WERI-Rb-1 (cell line): ENCODE measurements around the gene PARVB.

Experiments
- DNase-seq: peaks from one replicate; pipeline ENCODE4 v3.0.0-alpha.2; 2020
- H3K27ac ChIP-seq: fragments of 250-450 bp; sonication (Bioruptor Pico); 2 replicates; pipeline ENCODE4 v1.5.1; 2020; ENCODE audit warnings: mild to moderate bottlenecking, moderate library complexity
- H3K27me3 ChIP-seq: fragments of 250-450 bp; sonication (Bioruptor Pico); 2 replicates; pipeline ENCODE4 v1.5.1; 2021; ENCODE audit warnings: mild to moderate bottlenecking, low read depth, moderate library complexity; ENCODE audit not compliant: insufficient read depth, severe bottlenecking
- H3K36me3 ChIP-seq: fragments of 250-450 bp; sonication (Bioruptor Pico); 2 replicates; pipeline ENCODE4 v1.5.1; 2020; ENCODE audit warnings: mild to moderate bottlenecking, moderate library complexity
- H3K4me3 ChIP-seq: 2 replicates; pipeline ENCODE4 v1.5.1; 2011; ENCODE audit warnings: low read depth, mild to moderate bottlenecking, control low read depth, low read length
- H3K9me3 ChIP-seq: fragments of 250-450 bp; sonication (Bioruptor Pico); 2 replicates; pipeline ENCODE4 v1.5.1; 2021; ENCODE audit warnings: mild to moderate bottlenecking, moderate library complexity; ENCODE audit not compliant: severe bottlenecking
- CTCF ChIP-seq: IDR thresholded peaks from 2 replicates; pipeline ENCODE4 v1.5.1; 2011; ENCODE audit warnings: low read depth, mild to moderate bottlenecking, control low read depth, inconsistent platforms, low read length

Gene PARVB

DNA sequence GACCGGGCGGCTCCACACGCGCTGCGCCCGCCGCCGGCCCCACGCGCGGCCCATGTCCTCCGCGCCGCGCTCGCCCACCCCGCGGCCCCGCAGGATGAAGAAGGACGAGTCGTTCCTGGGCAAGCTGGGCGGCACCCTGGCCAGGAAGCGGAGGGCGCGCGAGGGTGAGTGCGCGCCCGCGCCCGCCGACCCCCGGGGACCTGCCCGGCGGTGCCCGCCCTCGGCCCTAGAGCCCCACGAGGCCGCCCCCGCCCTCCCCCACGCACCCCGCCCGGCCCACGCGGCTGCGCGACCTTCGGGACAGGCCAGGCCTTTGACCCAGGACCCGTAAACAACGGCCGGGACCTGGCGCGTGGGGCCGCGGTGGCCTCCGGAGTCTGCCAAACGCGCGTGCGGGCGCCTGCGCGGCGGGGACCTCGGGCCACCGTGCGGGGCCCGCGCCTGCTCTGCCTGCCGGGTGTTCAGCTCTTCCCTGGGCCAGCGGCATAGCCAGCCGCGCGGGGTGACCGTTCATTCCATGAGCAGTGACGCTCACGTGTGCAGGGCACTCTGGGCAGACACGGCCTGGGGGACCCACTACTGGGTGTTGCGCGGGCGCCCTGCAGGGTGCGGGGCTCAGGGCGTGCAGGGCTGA is at the start of gene PARVB:
TSS of gene PARVB (plus strand) at position 15 of the 634 bp plus-strand sequence. CDS start at position 53, 38 bp downstream.
- H3K27me3 ChIP-seq = no peaks in the 10 kb centered on the region
- no peaks in the 10 kb centered on the region for H3K9me3 ChIP-seq
- DNase-seq = no peak
- no peaks in the 10 kb centered on the region for H3K36me3 ChIP-seq
- H3K27ac ChIP-seq = no peak within 1 kb of the TSS
- H3K4me3 ChIP-seq = no peak within 1 kb of the TSS
- TF ChIP-seq CTCF = no peak

DNA sequence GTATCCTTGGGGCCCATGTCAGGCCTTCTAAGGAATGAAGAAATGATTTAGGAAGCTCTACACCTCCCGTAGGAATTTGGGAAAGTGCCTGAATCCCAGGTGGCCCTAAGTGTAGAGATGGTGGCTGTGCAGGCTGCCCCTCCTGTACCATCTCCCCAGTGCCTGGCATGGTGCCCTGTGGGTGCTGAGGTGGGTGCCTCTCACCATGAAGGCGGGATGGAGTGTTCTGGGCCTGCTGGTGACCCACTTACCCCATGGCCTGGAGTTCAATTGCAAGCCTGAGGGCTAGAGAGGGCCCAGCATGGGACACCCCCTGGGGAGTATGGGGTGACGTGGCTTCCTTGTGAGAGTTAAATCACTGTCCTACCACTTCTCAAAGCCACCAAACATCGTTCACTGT is 49.1 kb upstream of the PARVB start:
- H3K4me3 ChIP-seq = no peak overlapping the region
- DNase-seq = no peak
- H3K36me3 ChIP-seq = peaks cover 57% of the 10 kb centered on the region
- H3K27ac ChIP-seq = no peak overlapping the region
- no peak for TF ChIP-seq CTCF
- no peaks in the 10 kb centered on the region for H3K9me3 ChIP-seq
- no peaks in the 10 kb centered on the region for H3K27me3 ChIP-seq

DNA sequence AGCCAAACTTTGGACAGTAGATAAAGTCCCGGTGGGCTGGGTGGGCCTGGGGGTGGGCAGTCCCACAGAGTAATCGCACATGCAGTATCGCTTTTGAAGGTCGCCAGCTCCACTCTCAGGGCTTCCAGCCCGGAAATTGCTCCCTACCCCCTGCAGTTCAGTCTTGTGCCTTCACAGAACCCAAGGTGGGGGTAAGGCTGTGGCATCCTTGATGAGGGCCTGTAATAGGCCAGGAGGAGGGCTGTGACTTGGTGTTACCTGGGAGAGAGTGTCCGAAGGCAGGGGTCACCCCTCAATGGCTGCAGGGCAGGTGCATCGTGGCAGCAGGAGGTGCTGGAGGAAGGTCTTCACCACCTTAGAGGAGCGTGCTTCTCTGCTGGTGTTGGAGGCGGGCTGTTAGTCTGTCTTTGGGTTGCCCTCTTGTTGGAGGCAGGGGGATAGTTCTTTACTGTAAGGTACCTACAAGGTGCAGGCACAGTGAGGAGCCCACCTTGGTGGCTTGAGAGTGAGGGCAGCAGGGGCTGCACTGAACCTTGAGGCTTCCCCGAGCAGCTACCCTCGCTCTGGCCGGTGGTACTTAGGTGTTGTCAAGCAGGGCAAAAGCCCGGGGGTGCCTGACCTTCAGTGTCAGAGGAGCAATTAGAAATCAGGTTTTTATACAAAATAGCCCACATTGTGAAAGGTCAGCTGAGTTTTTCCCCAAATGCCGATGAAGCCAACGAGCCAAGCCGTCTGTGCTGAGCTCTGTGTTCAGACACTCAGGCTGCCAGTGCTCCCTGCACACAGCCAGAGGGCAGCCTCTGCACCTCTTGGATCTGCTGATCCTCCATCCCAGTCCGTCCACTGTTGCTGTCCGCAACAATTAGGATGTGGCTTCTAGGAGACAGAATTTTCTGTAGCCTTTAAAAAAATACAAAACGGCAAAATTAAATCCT is 47.0 kb upstream of the PARVB start:
- H3K4me3 ChIP-seq = no peak overlapping the region
- H3K27ac ChIP-seq = no peak overlapping the region
- H3K9me3 ChIP-seq = no peaks in the 10 kb centered on the region
- H3K27me3 ChIP-seq = no peaks in the 10 kb centered on the region
- peak; percentile 32; the same call in 1 of the 2 replicates for TF ChIP-seq CTCF
- H3K36me3 ChIP-seq = peaks cover 57% of the 10 kb centered on the region
- DNase-seq = no peak

DNA sequence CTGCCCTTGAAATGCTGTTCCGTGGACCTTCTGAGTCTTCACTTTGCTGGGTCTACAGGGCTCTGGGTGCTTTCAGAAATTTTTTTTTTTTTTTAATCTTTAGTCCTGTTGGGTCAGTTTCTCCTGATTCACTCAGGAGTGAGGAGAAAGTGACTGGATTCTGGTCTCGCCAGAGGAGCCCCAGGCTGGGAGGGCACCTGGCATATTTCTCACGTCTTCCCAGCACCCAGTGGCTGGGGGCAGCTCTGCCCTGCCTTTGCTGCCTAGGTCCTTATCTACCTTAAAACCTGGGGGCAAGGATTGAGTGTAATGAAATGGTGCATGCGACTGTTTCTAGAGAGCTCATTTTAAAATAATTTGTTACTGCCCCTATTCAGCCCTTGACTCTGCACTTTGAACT is 45.5 kb upstream of the PARVB start:
- Histone ChIP-seq H3K27ac (no peak overlapping the region), H3K9me3 (no peaks in the 10 kb centered on the region), H3K36me3 (peaks cover 51% of the 10 kb centered on the region), H3K27me3 (no peaks in the 10 kb centered on the region), H3K4me3 (no peak overlapping the region)
- TF ChIP-seq CTCF = no peak
- DNase-seq = no peak

DNA sequence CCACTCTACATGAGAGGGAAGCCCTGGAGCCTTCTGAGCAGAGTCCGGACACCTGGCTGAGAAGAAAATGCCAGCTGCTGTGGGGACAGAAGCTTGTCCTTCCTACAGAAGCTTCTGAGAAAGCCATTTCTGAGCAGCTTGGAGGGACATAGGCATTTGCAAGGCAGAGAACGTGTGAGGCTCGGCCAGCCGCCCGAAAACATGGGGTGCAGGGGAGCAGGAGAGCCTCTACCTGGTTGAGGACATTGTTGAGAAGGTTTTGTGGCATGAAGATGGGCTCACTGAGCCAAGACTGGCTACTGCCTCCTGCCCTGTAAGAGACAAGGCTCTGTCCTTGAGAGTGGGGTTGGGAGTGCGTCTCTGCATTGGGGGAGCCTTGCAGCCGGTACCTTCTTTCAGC is 43.5 kb upstream of the PARVB start:
- H3K27ac ChIP-seq = no peak overlapping the region
- DNase-seq = no peak
- no peak for TF ChIP-seq CTCF
- no peaks in the 10 kb centered on the region for H3K27me3 ChIP-seq
- no peak overlapping the region for H3K4me3 ChIP-seq
- peaks cover 54% of the 10 kb centered on the region for H3K36me3 ChIP-seq
- H3K9me3 ChIP-seq = no peaks in the 10 kb centered on the region
